Activated naive CD4-positive, alpha-beta T cell treated with anti-CD3 and anti-CD28 coated beads, Interleukin-2, amount 50 U/mL, for 72 hours (primary cell): Measurements from ENCODE around the gene USB1. TPM values are rescaled to one million over a fixed set of nuclear protein-coding genes. Genes with fewer than 3 reads are reported as not detected.
"Not testable (repeated sequence)": the region's sequence is repeated elsewhere in the genome, so short reads cannot be mapped to it uniquely, and the experiment has no call there.

ENCODE experiments used
- ATAC-seq, 2 donors: fragments of 150-1000 bp; cut with Tn5 transposase; 2 replicates each; pipeline ENCODE4 v1.10.0; 2021; ENCODE audit warnings: mild to moderate bottlenecking in 2 of 2, moderate library complexity in 2 of 2
- DNase-seq, 2 donors: peaks; one replicate each; pipeline ENCODE4 v3.0.0; 2021 to 2022; ENCODE audit warnings: low spot score in 2 of 2
- H3K27ac Mint-ChIP-seq, 2 donors: one replicate each; pipeline ENCODE4 v1.8.0; 2022; ENCODE audit warnings: mild to moderate bottlenecking in 2 of 2, mixed read lengths in 2 of 2
- H3K36me3 Mint-ChIP-seq, 2 donors: one replicate each; pipeline ENCODE4 v1.8.0; 2022; ENCODE audit warnings: mixed read lengths in 2 of 2
- H3K9me3 Mint-ChIP-seq, 2 donors: one replicate each; pipeline ENCODE4 v1.8.0; 2022; ENCODE audit warnings: mixed read lengths in 2 of 2
- total RNA-seq, 2 donors: library from RNA; stranded (reverse); gene quantifications; one replicate each; pipeline ENCODE4 v1.2.3, GENCODE V29; 2022

USB1 gene
- total RNA-seq, 2 donors from 2014 or later = 39.8 to 50.6 TPM

DNA sequence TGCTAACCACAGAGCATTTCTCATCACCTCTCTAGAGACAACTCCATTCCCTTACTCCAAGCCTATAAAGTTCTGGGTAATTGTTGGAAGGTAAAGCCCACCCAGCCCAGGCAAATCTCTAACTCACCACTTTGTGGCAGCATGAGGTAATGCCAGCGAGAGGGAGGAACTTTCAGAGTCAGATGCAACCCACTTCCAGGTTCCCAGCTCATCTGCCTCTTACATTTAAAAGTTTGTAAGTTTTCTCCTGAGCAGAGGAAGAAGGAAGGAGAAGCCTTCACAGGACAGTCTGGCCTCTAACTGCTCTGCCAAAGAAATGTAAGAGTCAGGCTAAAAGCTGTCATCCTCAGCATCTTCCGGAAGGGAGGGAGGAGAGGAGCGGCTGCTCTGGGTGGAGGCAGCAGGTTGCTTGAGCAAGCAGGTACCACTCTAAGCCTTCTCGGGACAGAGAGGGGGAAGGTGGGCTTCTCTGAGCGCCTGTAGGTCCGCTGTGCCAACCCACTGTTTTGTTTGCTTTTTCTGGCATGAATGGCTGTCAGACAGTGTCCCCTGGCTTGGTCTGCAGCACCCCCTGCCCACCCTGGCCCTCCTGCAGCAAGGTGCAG lies 1.7 kb upstream of the USB1 start:
- Mint-ChIP-seq H3K9me3 (no peaks in the 10 kb centered on the region), H3K27ac (peak overlapping the region; percentile 66 to 77), H3K36me3 (no peaks in the 10 kb centered on the region)
- peak in 1 of 2 donors; percentile 42 for DNase-seq
- ATAC-seq = no peak

GRCh38 chr16:57999971-58000705 lies 1.1 kb upstream of the USB1 start, which contains the start of gene ZNF319:
ZNF319 (minus strand) TSS chr16:58000672; CDS start chr16:57998265, 2,407 bp downstream.
- peak within 1 kb of the TSS; percentile 84 to 95 for H3K27ac Mint-ChIP-seq
- DNase-seq = peak in 1 of 2 donors; percentile 63
- no peaks in the 10 kb centered on the region for H3K9me3 Mint-ChIP-seq
- no peaks in the 10 kb centered on the region for H3K36me3 Mint-ChIP-seq
- ATAC-seq = peak; percentile 16 to 24

- Mint-ChIP-seq H3K27ac (peak overlapping the region; percentile 72 to 84), H3K9me3 (no peaks in the 10 kb centered on the region), H3K36me3 (peaks cover 0 to 4% of the 10 kb centered on the region in 2 donors)
- DNase-seq (no peak), ATAC-seq (no peak)
These were observed 691 bp downstream of the USB1 start for GRCh38 chr16:58001781-58002415.

GRCh38 chr16:58002416-58002800 lies 1.2 kb downstream of the USB1 start:
- Mint-ChIP-seq H3K9me3 (no peaks in the 10 kb centered on the region), H3K36me3 (peaks cover 0 to 7% of the 10 kb centered on the region in 2 donors), H3K27ac (peak overlapping the region; percentile 36 to 84)
- DNase-seq (no peak), ATAC-seq (no peak)

- no peak overlapping the region for H3K27ac Mint-ChIP-seq
- no peak for ATAC-seq
- peaks cover 0 to 7% of the 10 kb centered on the region in 2 donors for H3K36me3 Mint-ChIP-seq
- H3K9me3 Mint-ChIP-seq = no peaks in the 10 kb centered on the region
- DNase-seq = no peak
These were observed 1.7 kb downstream of the USB1 start for GRCh38 chr16:58002936-58003335.

GRCh38 chr16:58004736-58005135 lies 3.5 kb downstream of the USB1 start:
- H3K9me3 Mint-ChIP-seq, H3K27ac Mint-ChIP-seq, ATAC-seq, H3K36me3 Mint-ChIP-seq, DNase-seq: not testable (repeated sequence)

- Mint-ChIP-seq H3K9me3 (no peaks in the 10 kb centered on the region), H3K27ac (peak overlapping the region; percentile 48 to 49), H3K36me3 (peaks cover 7% of the 10 kb centered on the region in 2 donors)
- DNase-seq (no peak), ATAC-seq (no peak)
These were observed 8.7 kb downstream of the USB1 start for GRCh38 chr16:58009856-58010416.

GRCh38 chr16:58010886-58011285 lies 9.7 kb downstream of the USB1 start:
- H3K27ac Mint-ChIP-seq = no peak overlapping the region
- no peaks in the 10 kb centered on the region for H3K9me3 Mint-ChIP-seq
- DNase-seq (no peak), ATAC-seq (no peak)
- H3K36me3 Mint-ChIP-seq = peaks cover 7% of the 10 kb centered on the region in 2 donors

GRCh38 chr16:58011652-58012051 lies 10.4 kb downstream of the USB1 start:
- DNase-seq = no peak
- Mint-ChIP-seq H3K9me3 (no peaks in the 10 kb centered on the region), H3K36me3 (peaks cover 6 to 7% of the 10 kb centered on the region in 2 donors), H3K27ac (peak overlapping the region in 1 of 2 donors; percentile 44)
- ATAC-seq = no peak

- no peak overlapping the region for H3K27ac Mint-ChIP-seq
These were observed 11.3 kb downstream of the USB1 start for GRCh38 chr16:58012481-58012880.

GRCh38 chr16:58013201-58013956 lies 12.2 kb downstream of the USB1 start:
- Mint-ChIP-seq H3K9me3 (no peaks in the 10 kb centered on the region), H3K27ac (no peak overlapping the region), H3K36me3 (peaks cover 0 to 7% of the 10 kb centered on the region in 2 donors)
- DNase-seq = no peak
- ATAC-seq = no peak

More at GRCh38 chr16:58012481-58012880, 11.3 kb downstream of the USB1 start:
- Mint-ChIP-seq H3K36me3 (peaks cover 0 to 7% of the 10 kb centered on the region in 2 donors), H3K9me3 (no peaks in the 10 kb centered on the region)
- no peak for ATAC-seq
- no peak for DNase-seq

DNA sequence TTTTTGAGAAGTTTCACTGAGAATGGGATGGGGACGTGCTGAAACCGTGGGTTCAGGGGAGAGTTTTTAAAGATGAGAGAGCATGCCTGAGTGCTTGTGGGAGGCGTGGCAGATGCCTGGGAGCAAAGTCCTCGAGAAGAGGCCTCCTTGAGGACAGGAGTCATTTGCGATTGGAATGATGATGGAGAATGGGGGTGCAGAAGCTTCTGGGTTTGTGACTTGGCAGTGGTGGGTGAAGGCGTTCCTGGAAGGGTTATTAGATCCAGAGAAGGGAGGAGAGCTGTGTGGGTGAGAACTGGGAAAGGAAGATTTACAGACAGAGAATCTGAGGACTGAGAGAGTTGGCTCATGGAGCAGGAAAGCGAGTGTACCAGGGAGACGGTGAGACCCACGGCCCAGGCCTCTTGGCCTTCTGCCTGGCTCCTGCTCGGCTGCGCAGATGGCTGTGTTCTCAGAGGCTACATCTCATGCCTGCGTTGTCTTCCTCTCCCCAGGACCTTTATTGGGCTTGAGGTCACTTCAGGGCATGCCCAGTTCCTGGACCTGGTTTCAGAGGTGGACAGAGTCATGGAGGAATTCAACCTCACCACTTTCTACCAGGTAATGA lies 15.7 kb downstream of the USB1 start:
- ATAC-seq (no peak), DNase-seq (no peak)
- H3K9me3 Mint-ChIP-seq = no peaks in the 10 kb centered on the region
- no peak overlapping the region for H3K27ac Mint-ChIP-seq
- H3K36me3 Mint-ChIP-seq = no peaks in the 10 kb centered on the region

- no peak overlapping the region for H3K27ac Mint-ChIP-seq
- no peaks in the 10 kb centered on the region for H3K9me3 Mint-ChIP-seq
- DNase-seq (no peak), ATAC-seq (no peak)
- H3K36me3 Mint-ChIP-seq = no peaks in the 10 kb centered on the region
These were observed 17.6 kb downstream of the USB1 start for GRCh38 chr16:58018803-58019202.

DNA sequence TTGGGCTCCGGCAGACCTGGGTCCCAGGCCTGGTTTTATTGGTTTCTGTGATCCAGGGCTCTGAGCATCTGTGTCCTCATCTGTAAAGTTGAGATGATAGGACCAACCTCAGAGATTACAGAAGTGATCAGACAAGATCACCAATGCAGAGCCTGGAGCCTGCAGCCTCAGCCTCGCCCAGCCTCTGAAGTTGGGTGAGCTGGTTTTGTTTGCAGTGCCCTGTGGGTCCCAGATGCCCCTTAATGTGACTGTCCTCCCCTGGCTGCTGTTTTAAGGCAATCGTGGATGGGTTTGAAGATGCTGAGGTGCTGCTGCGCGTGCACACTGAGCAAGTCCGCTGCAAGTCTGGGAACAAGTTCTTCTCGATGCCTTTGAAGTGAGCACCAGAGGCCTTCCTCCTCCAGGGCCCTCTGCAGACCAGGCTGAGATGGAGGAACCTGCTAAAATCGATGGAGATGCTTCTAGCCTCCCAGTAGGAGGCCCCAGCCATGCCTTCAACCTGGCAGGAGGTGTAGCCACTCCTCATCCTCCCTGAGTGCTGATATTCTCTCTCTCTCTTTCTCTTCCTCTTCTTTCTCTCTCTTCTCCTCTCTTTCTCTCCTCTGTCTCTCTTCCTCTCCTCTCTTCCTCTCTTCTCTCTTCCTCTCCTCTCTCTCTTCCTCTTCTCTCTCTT lies 18.8 kb downstream of the USB1 start:
- Mint-ChIP-seq H3K36me3 (no peaks in the 10 kb centered on the region), H3K27ac (peak overlapping the region in 1 of 2 donors; percentile 40), H3K9me3 (no peaks in the 10 kb centered on the region)
- DNase-seq (no peak), ATAC-seq (no peak)

DNA sequence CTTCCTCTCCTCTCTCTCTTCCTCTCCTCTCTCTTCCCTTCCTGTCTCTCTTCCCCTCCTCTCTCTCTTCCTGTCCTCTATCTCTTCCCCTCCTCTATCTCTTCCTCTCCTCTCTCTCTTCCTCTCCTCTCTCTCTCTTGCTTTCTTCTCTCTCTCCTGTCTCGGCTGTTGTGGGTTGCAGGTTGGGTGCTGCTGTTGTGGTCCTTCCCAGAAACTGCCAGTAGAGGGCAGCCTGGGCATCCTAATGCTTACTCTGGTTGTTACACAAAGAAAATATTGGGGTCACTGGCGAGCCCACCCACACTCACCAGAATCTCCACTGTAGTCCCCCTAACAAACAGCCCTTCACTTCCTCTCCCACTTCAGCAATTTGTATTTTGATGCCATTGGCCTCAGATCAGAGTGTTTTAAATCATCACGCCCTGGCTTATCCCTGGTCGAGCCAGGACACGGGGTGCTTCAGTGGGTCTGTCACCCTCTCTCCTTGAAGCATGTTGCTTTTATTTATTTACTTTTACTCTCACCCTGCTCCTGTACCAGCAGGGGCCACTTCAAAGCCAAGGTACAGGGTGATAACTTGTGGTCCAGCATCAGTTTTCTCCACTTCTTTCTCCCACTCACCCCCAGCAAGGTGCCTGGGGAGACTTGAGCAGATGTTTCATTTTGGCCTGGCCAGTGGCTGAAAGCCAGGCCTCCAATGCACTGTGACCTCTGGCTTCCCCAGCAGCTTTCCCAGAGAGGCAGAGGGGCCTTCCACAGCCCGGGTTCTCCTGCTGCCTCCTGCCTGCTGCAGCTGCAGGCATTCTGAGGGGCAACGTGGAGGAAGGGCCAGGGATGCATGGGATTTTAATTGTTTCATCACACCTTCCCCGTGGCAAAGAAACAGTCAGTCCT lies 19.7 kb downstream of the USB1 start:
- H3K27ac Mint-ChIP-seq = peak overlapping the region; percentile 40 to 46
- ATAC-seq = peak; percentile 36
- H3K36me3 Mint-ChIP-seq = no peaks in the 10 kb centered on the region
- DNase-seq = peak in 1 of 2 donors; percentile 69
- H3K9me3 Mint-ChIP-seq = no peaks in the 10 kb centered on the region
